ENCODE results near the gene USP3. TPM values are rescaled to one million over a fixed set of nuclear protein-coding genes. Genes with fewer than 3 reads are reported as not detected.
A peak's percentile ranks its signal among the peaks of the same experiment; 100 is the strongest.

USP3 gene
- total and polyA plus RNA-seq, 2 of the 4 experiments (the other 2 are of a cell fraction) = 17.3 to 52.3 TPM

GRCh38 chr15:63484433-63485186 lies 19.8 kb upstream of the USP3 start (continued):
- no peak for TF ChIP-seq CHD1 (IDR thresholded peaks at IDR 0.05; ENCODE audit: low read depth, low read length)

GRCh38 chr15:63487076-63487757 lies 17.2 kb upstream of the USP3 start:
- peaks cover 13% of the 10 kb centered on the region; the same call in 1 of the 2 replicates for H3K9me1 ChIP-seq (ENCODE audit: insufficient read depth, low read length)
- H2BK5ac ChIP-seq (ENCODE audit: low read depth, low read length, poor library complexity, severe bottlenecking) = no peak overlapping the region
- no peaks in the 10 kb centered on the region for H3K36me3 ChIP-seq (ENCODE audit: control insufficient read depth, insufficient read depth, low read length)
- H3K79me1 ChIP-seq (ENCODE audit: low read depth in 1 of 2, low read length in 2 of 2) = no peaks in the 10 kb centered on the region
- 0 out of 2 replicates have a peak overlapping the region, but pooled peaks have one; percentile 3 for H3K23ac ChIP-seq (ENCODE audit: low read depth, low read length)
- H2BK120ac ChIP-seq (ENCODE audit: low read depth, low read length) = no peak overlapping the region; the same call in 1 of the 2 replicates
- H3K4ac ChIP-seq (ENCODE audit: low read depth, low read length) = peak overlapping the region; percentile 3; the same call in 1 of the 2 replicates
- no peak overlapping the region for H3K9ac ChIP-seq (ENCODE audit: low read depth, low read length)
- no peak overlapping the region for H3K18ac ChIP-seq (ENCODE audit: low read depth, low read length)
- ChIA-PET CTCF (interaction anchor here (0.6 to 1.4 kb wide), 5 partner anchors 8 to 144 kb away, joined by 3 to 5 read pairs (median 4); partner anchors contain the start of gene USP3), POLR2A (ENCODE audit: unreplicated experiment) (interaction anchor here (1.1 kb wide), 1 partner anchor 10 kb away, joined by 5 read pairs; no protein-coding TSS in a partner anchor)
- DNase-seq (peak; percentile 61), ATAC-seq (ENCODE audit: low read depth) (peak; percentile 87)
- no peaks in the 10 kb centered on the region for H3K27me3 ChIP-seq (ENCODE audit: control insufficient read depth, insufficient read depth, low read length)
- no peak overlapping the region; the same call in 2 of the 3 replicates for H2BK15ac ChIP-seq (ENCODE audit: low read depth, low read length)
- no peak overlapping the region; the same call in 1 of the 2 replicates for H3K14ac ChIP-seq (replicated peaks; ENCODE audit: low read depth, low read length)
- no peaks in the 10 kb centered on the region for H4K20me1 ChIP-seq (ENCODE audit: insufficient read depth, low read length)
- dilution Hi-C loops (cut with HindIII; ENCODE audit: low sequenced_read_pairs, unreplicated experiment) = no loop called here
- H2BK20ac ChIP-seq (ENCODE audit: low read depth, low read length) = peak overlapping the region; percentile 25; the same call in 1 of the 2 replicates
- H3K27ac ChIP-seq (ENCODE audit: insufficient read depth, low read length) = no peak overlapping the region
- no peak overlapping the region for H4K5ac ChIP-seq (ENCODE audit: low read depth, low read length)
- in situ Hi-C loops (cut with MboI; ENCODE audit: low sequenced_read_pairs) = no loop called here
- BruUV-seq (replicated peaks) = no TSS peak
- no peak overlapping the region for H2AK5ac ChIP-seq (ENCODE audit: low read depth, low read length)
- intact Hi-C loops (cut with micrococcal nuclease) = no loop called here
- no peak overlapping the region for H4K91ac ChIP-seq (ENCODE audit: insufficient read depth, low read depth, low read length)
- H2AK9ac ChIP-seq (replicated peaks; ENCODE audit: low read depth, low read length, poor library complexity) = no peak overlapping the region
- H4K8ac ChIP-seq (ENCODE audit: low read depth in 2 of 2, low read length in 2 of 2) = no peak overlapping the region
- no peaks in the 10 kb centered on the region for H3K9me3 ChIP-seq (ENCODE audit: control insufficient read depth, insufficient read depth, low read length)
- no peak overlapping the region; the same call in 1 of the 2 replicates for H3K56ac ChIP-seq (ENCODE audit: extremely low read depth, insufficient read depth, low read length)
- TF ChIP-seq MAZ (IDR thresholded peaks at IDR 0.05; ENCODE audit: borderline replicate concordance, low read depth, low read length) = no peak
- TF ChIP-seq RFX5 (IDR thresholded peaks at IDR 0.05; ENCODE audit: low read depth, low read length) = no peak
- TF ChIP-seq CTCF (conservative IDR thresholded peaks at IDR 0.05; ENCODE audit: low read depth, low read length) = peak; percentile 77
- TF ChIP-seq RAD21 (IDR thresholded peaks at IDR 0.05; ENCODE audit: low read length) = peak; percentile 67
- TF ChIP-seq SMC3 (IDR thresholded peaks at IDR 0.05; ENCODE audit: low read depth, low read length) = peak; percentile 64
- TF ChIP-seq MAFK (IDR thresholded peaks at IDR 0.05; ENCODE audit: low read depth, low read length) = no peak
- peaks cover 8% of the 10 kb centered on the region for H3K4me1 ChIP-seq (ENCODE audit: control insufficient read depth, insufficient read depth, low read length)
- 16% methylated on average over 6 of the region's 16 CpGs; no CpG with 5 or more reads in 1 of the 2 experiments for WGBS, 2 experiments (ENCODE audit: extremely low coverage in 2 of 2, insufficient read length in 1 of 2)
- H3K4me3 ChIP-seq (ENCODE audit: insufficient read depth, low read depth, low read length) = no peak overlapping the region
- H2AFZ ChIP-seq (replicated peaks; ENCODE audit: low read length, poor library complexity) = peak overlapping the region; percentile 34
- H3K4me2 ChIP-seq (ENCODE audit: low read depth, low read length) = no peak overlapping the region
